HS-27A (cell line): Measurements from ENCODE around the gene EDN3.

Source experiments
- DNase-seq: peaks from one replicate; pipeline ENCODE4 v3.0.0-alpha.2; 2012; ENCODE audit warnings: low read depth, missing footprints

Gene EDN3

DNA sequence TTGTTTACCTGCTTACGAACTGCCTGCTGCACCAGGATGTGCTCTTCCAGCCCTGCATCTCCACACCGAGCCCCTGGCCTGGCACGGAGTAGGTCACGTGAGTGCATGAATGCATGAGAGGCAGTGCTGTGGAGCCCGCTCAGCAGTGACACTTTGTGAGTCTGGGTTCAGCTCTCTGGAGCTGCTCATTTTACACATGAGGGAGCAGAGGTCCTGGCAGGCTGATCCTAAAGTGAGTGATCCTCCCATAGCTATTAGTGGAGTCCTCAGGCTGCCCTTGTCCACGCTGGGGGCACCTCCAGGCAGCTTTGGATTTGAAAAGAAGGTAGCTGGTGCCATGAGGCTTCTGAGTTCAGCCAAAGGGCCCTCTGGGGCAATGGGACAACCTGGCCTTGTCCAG is 64.2 kb downstream of the EDN3 start:
- no peak for DNase-seq

DNA sequence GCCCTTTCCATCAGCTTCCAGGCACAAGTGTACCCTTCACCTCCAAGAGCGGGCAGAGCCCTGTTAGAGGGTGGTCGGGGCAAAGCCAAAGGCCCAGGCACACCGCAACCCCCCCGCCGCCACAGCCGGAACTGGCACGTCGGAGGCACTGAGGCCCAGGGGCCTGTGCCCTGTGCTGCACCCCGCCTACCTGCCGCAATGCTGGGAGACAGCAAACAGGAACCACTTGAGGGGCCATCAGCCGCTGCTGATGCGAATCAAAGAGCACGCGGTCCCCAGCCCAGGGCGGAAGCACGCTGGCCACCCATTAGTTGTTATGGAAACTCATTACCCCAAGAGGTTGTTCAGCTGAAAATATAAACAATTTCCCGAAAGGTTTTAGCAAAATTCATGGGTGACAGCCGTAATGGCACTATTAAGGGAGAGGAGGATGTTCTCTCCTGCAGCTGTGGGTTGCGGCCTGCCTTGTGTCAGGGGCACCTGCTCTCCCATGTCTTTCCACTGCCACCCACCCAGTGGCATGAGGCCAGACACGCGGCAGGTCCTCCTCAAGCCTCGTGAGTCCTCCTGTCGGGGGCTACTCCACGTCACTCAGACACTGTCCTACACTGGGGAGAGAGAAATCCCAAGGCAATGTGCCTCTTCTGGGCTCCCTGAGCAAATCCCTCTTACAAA is 65.3 kb downstream of the EDN3 start:
- no peak for DNase-seq

DNA sequence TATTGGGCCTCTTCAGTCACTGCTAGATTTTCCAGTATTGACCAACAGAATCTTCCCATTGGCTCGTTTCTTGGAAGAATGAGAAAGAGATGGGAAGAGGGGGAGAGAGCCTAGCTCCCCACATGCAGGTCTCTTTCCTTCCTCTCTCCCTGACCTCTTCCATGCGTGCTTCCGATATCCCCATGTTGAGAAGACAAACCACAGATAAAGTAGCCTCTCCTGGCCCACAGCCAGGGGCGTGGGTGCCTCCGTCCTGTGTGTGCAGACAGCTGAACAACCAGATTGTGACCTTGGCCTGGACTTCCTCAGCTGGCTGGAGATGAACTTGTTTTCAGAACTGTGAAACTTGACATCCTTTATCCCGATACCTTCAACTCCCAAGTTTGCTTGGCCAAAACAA is 71.0 kb downstream of the EDN3 start:
- no peak for DNase-seq

GRCh38 chr20:59374261-59374660 is 73.8 kb downstream of the EDN3 start:
- no peak for DNase-seq

- no peak for DNase-seq
Observed at GRCh38 chr20:59375541-59375940, 75.1 kb downstream of the EDN3 start.
